ENCODE data around the gene CHCT1. TPM values are rescaled to one million over a fixed set of nuclear protein-coding genes. Genes with fewer than 3 reads are reported as not detected.
A peak's percentile ranks its signal among the peaks of the same experiment; 100 is the strongest.

Gene CHCT1
- total RNA-seq, 2 experiments from 2014 or later: not detected

DNA sequence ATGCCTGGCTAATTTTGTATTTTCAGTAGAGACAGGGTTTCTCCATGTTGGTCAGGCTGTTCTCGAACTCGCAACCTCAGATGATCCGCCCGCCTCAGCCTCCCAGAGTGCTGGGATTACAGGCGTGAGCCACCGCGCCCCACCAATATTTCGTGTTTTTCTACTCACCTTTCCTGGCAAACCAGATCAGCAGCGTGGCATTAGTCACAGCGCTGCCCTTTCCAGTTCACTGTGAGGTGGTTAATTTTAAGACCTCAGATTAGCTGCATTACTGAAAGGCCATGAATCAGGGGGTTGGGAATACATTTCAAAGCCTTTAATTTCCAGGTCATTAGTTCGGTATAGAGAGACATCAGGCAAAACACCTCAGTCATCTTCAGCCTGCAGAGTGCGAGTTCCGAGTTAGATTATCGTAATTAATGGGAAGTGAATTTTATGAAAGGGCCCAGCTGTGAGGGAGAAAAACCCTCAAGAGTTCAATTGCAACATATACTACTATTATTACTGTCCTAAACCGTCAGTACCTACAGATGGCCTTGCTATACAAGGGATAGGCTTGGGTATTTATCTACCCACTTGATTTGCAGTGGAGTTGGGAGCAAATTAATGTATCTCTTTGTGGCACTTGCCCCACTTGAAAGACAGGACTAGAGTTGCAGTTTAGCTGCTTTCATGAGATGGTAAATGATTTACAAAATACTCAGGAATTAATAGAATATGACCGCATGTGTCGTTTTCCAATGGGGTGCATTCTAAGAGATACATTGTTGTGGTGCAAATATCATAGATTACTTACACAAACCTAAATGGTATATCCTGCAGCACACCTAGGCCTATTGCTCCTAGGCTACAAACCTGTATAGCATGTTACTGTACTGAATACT lies 28.2 kb upstream of the CHCT1 start:
- no peaks in the 10 kb centered on the region for H3K36me3 Mint-ChIP-seq (ENCODE audit: low read depth)
- POLR2A ChIA-PET: interaction anchor here (1.1 kb wide), 1 partner anchor 12 kb away, joined by 4 read pairs; no protein-coding TSS in a partner anchor
- no peak overlapping the region for H3K27ac Mint-ChIP-seq
- DNase-seq: peak; percentile 9
- no peaks in the 10 kb centered on the region for H3K9me3 Mint-ChIP-seq
- intact Hi-C loops (cut with micrococcal nuclease): no loop called here
- H3K4me1 Mint-ChIP-seq (ENCODE audit: low read depth): peaks cover 44% of the 10 kb centered on the region
- ATAC-seq: no peak
- no peaks in the 10 kb centered on the region for H3K27me3 Mint-ChIP-seq
- CTCF ChIA-PET: interaction anchor here (1.7 kb wide), 1 partner anchor 15 kb away, joined by 3 read pairs; no protein-coding TSS in a partner anchor
- H3K4me3 Mint-ChIP-seq: peak overlapping the region; percentile 17
- TF ChIP-seq, protein P1, sequence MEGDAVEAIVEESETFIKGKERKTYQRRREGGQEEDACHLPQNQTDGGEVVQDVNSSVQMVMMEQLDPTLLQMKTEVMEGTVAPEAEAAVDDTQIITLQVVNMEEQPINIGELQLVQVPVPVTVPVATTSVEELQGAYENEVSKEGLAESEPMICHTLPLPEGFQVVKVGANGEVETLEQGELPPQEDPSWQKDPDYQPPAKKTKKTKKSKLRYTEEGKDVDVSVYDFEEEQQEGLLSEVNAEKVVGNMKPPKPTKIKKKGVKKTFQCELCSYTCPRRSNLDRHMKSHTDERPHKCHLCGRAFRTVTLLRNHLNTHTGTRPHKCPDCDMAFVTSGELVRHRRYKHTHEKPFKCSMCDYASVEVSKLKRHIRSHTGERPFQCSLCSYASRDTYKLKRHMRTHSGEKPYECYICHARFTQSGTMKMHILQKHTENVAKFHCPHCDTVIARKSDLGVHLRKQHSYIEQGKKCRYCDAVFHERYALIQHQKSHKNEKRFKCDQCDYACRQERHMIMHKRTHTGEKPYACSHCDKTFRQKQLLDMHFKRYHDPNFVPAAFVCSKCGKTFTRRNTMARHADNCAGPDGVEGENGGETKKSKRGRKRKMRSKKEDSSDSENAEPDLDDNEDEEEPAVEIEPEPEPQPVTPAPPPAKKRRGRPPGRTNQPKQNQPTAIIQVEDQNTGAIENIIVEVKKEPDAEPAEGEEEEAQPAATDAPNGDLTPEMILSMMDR (IDR thresholded peaks at IDR 0.05): no peak

DNA sequence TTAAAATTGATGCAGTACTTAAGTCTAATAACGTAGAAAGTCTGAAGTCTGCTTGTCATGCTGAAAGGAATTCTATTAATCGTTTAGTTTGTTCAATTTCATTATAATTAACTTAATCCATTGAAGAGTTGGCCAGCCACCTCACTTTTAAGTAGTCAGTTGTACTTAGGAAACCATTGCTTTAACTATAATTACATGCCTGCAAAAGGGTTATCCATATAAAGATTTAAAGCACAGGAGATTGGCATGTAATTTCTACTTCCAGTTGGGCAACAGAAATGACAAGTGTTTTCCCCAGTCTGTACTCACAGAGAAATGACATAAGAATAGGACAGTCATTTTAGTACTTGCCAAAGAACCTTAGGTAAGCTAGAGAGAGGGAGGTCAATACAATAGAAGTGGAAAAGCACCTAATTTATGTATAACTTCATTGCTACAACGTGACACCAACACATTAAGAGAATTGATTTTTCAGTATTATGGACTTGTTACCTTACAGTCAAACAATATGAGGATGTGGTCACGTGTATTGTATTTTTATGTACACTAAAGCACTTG lies 26.7 kb upstream of the CHCT1 start:
- POLR2A ChIA-PET: no interaction called here
- Mint-ChIP-seq H3K9me3 (no peaks in the 10 kb centered on the region), H3K27ac (no peak overlapping the region), H3K4me1 (ENCODE audit: low read depth) (peaks cover 36% of the 10 kb centered on the region), H3K4me3 (no peak overlapping the region), H3K27me3 (no peaks in the 10 kb centered on the region), H3K36me3 (ENCODE audit: low read depth) (no peaks in the 10 kb centered on the region)
- ATAC-seq (no peak), DNase-seq (no peak)
- intact Hi-C loops (cut with micrococcal nuclease): no loop called here
- TF ChIP-seq, protein P1 (IDR thresholded peaks at IDR 0.05): no peak
- CTCF ChIA-PET: interaction anchor here (0.6 to 1.0 kb wide), 3 partner anchors 9 to 14 kb away, joined by 3 to 4 read pairs (median 3); no protein-coding TSS in a partner anchor

DNA sequence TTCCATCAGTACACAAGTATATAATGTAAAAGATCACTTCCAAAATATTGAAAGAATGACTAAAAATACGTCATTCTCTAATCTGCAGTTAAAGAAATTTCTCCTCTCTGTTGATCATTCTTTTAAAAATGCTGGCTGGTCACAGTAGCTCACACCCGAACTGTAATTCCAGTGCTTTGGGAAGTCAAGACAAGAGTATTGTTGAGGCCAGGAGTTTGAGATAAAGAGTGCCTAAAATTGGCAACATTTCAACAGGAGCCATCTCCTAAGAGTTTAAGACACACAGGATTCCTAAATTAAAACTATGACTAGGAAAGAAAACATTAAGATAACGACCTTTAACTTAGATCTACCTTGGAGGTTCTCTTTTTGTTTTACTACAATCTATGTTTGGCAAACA lies 25.9 kb upstream of the CHCT1 start:
- CTCF ChIA-PET: interaction anchor here (0.8 to 1.0 kb wide), 2 partner anchors 9 to 13 kb away, joined by 3 to 4 read pairs; no protein-coding TSS in a partner anchor
- H3K27me3 Mint-ChIP-seq: no peaks in the 10 kb centered on the region
- POLR2A ChIA-PET: no interaction called here
- TF ChIP-seq, protein P1 (IDR thresholded peaks at IDR 0.05): no peak
- DNase-seq: no peak
- no peak overlapping the region for H3K4me3 Mint-ChIP-seq
- peaks cover 29% of the 10 kb centered on the region for H3K4me1 Mint-ChIP-seq (ENCODE audit: low read depth)
- no peaks in the 10 kb centered on the region for H3K36me3 Mint-ChIP-seq (ENCODE audit: low read depth)
- intact Hi-C loops (cut with micrococcal nuclease): no loop called here
- ATAC-seq: no peak
- H3K27ac Mint-ChIP-seq: no peak overlapping the region
- no peaks in the 10 kb centered on the region for H3K9me3 Mint-ChIP-seq

DNA sequence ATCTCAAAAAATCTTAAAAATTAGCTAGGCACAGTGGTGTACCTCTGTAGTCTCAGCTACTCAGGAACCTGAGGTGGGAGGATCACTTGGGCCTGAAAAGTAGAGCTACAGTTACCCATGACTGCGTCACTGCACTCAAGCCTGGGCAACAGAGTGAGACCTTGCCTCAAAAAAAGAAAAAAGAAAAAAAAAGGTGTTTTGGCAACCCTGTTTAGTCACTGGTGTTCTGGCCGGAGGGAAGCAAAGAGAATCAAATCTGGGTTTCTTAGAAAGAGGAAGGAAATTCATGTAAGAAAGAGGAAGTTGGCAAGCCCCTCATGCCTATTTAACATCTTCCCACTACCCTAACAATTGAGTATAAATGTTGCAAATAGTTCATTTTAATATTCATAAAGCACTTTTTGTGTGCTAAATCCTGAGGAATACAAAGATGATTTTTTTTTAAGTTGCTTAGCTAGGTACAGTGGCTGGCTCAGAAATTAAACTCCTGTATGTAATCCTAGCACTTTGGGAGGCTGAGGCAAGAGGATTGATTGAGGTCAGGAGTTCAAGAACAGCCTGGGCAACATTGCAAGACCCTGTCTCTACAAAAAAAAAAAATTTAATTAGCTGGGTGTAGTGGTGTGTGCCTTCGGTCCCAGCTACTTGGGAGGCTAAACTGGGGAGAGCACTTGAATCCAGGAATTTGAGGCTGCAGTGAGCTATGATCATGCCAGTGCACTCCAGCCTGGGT lies 23.9 kb upstream of the CHCT1 start:
- no peaks in the 10 kb centered on the region for H3K9me3 Mint-ChIP-seq
- no peaks in the 10 kb centered on the region for H3K27me3 Mint-ChIP-seq
- POLR2A ChIA-PET: no interaction called here
- intact Hi-C loops (cut with micrococcal nuclease): no loop called here
- H3K27ac Mint-ChIP-seq: peak overlapping the region; percentile 62
- peak; percentile 76 for ATAC-seq
- peak; percentile 29 for DNase-seq
- no peak overlapping the region for H3K4me3 Mint-ChIP-seq
- CTCF ChIA-PET: interaction anchor here (1.2 to 1.4 kb wide), 2 partner anchors 23 to 167 kb away, joined by 3 to 5 read pairs; no protein-coding TSS in a partner anchor
- H3K36me3 Mint-ChIP-seq (ENCODE audit: low read depth): no peaks in the 10 kb centered on the region
- H3K4me1 Mint-ChIP-seq (ENCODE audit: low read depth): peaks cover 24% of the 10 kb centered on the region
- TF ChIP-seq, protein P1 (IDR thresholded peaks at IDR 0.05): no peak
